ENCODE measurements around the gene TENT4B. TPM values are rescaled to one million over a fixed set of nuclear protein-coding genes. Genes with fewer than 3 reads are reported as not detected.
A peak's percentile ranks its signal among the peaks of the same experiment; 100 is the strongest.

Gene TENT4B
- total and polyA plus RNA-seq, 4 donors = 4.3 to 16.3 (median 8.4) TPM

GRCh38 chr16:50245417-50246298 is 92.6 kb downstream of the TENT4B start:
- peaks cover 0 to 15% (median 13%) of the 10 kb centered on the region in 5 donors for H3K4me1 ChIP-seq (ENCODE audit: control insufficient read depth in 5 of 5, insufficient read depth in 5 of 5, low read length in 5 of 5)
- H3K27me3 ChIP-seq (ENCODE audit: control insufficient read depth in 3 of 3, insufficient read depth in 3 of 3, low read length in 2 of 3) = peaks cover 0 to 10% (median 6%) of the 10 kb centered on the region in 3 donors
- no peaks in the 10 kb centered on the region for H3K36me3 ChIP-seq (ENCODE audit: control insufficient read depth in 4 of 4, insufficient read depth in 4 of 4, low read length in 4 of 4)
- no peak for TF ChIP-seq CTCF (IDR thresholded peaks at IDR 0.05; ENCODE audit: control extremely low read depth, extremely low read depth)
- no peak overlapping the region for H3K9ac ChIP-seq (ENCODE audit: insufficient read depth in 1 of 2, low read length in 2 of 2)
- ATAC-seq (ENCODE audit: insufficient read depth, low FRiP score) = peak; percentile 59
- peak overlapping the region in 1 of 2 donors; percentile 40 for H3K27ac ChIP-seq (ENCODE audit: low read depth in 1 of 2, low read length in 1 of 2)
- DNase-seq = peak in 2 of 3 donors; percentile 47 to 58
- WGBS, 2 donors = 1 to 3% methylated on average over 25 to 72 of the region's 74 CpGs
- peak overlapping the region; percentile 45 for H3K4me3 ChIP-seq
- H3K9me3 ChIP-seq (ENCODE audit: control insufficient read depth in 4 of 4, insufficient read depth in 3 of 4, low read length in 3 of 4) = peaks cover 0 to 2% (median 0%) of the 10 kb centered on the region in 4 donors

GRCh38 chr16:50246299-50247122 is 93.4 kb downstream of the TENT4B start:
- H3K9ac ChIP-seq (ENCODE audit: insufficient read depth in 1 of 2, low read length in 2 of 2) = peak overlapping the region in 1 of 2 donors; percentile 11
- H3K9me3 ChIP-seq (ENCODE audit: control insufficient read depth in 4 of 4, insufficient read depth in 3 of 4, low read length in 3 of 4) = peaks cover 0 to 2% (median 0%) of the 10 kb centered on the region in 4 donors
- H3K4me1 ChIP-seq (ENCODE audit: control insufficient read depth in 5 of 5, insufficient read depth in 5 of 5, low read length in 5 of 5) = peaks cover 0 to 15% (median 13%) of the 10 kb centered on the region in 5 donors
- H3K4me3 ChIP-seq = peak overlapping the region; percentile 45
- peak in 1 of 3 donors; percentile 52 for DNase-seq
- WGBS, 2 donors = 8 to 11% methylated on average over 34 to 46 of the region's 46 CpGs
- H3K27ac ChIP-seq (ENCODE audit: low read depth in 1 of 2, low read length in 1 of 2) = peak overlapping the region in 1 of 2 donors; percentile 54
- peaks cover 0 to 10% (median 6%) of the 10 kb centered on the region in 3 donors for H3K27me3 ChIP-seq (ENCODE audit: control insufficient read depth in 3 of 3, insufficient read depth in 3 of 3, low read length in 2 of 3)
- no peak for ATAC-seq (ENCODE audit: insufficient read depth, low FRiP score)
- TF ChIP-seq CTCF (IDR thresholded peaks at IDR 0.05; ENCODE audit: control extremely low read depth, extremely low read depth) = no peak
- no peaks in the 10 kb centered on the region for H3K36me3 ChIP-seq (ENCODE audit: control insufficient read depth in 4 of 4, insufficient read depth in 4 of 4, low read length in 4 of 4)

- whole genome bisulfite sequencing, 2 donors = 92 to 96% methylated on average over 12 of the region's 12 CpGs
- H3K9me3 ChIP-seq (ENCODE audit: control insufficient read depth in 4 of 4, insufficient read depth in 3 of 4, low read length in 3 of 4) = peaks cover 0 to 2% (median 0%) of the 10 kb centered on the region in 4 donors
- H3K9ac ChIP-seq (ENCODE audit: insufficient read depth in 1 of 2, low read length in 2 of 2) = no peak overlapping the region
- TF ChIP-seq CTCF (IDR thresholded peaks at IDR 0.05; ENCODE audit: control extremely low read depth, extremely low read depth) = no peak
- no peaks in the 10 kb centered on the region for H3K36me3 ChIP-seq (ENCODE audit: control insufficient read depth in 4 of 4, insufficient read depth in 4 of 4, low read length in 4 of 4)
- H3K27ac ChIP-seq (ENCODE audit: low read depth in 1 of 2, low read length in 1 of 2) = peak overlapping the region in 1 of 2 donors; percentile 43
- H3K4me3 ChIP-seq = no peak overlapping the region
- H3K4me1 ChIP-seq (ENCODE audit: control insufficient read depth in 5 of 5, insufficient read depth in 5 of 5, low read length in 5 of 5) = peaks cover 0 to 20% (median 13%) of the 10 kb centered on the region in 5 donors
- DNase-seq = no peak
- no peak for ATAC-seq (ENCODE audit: insufficient read depth, low FRiP score)
- H3K27me3 ChIP-seq (ENCODE audit: control insufficient read depth in 3 of 3, insufficient read depth in 3 of 3, low read length in 2 of 3) = peaks cover 0 to 10% (median 6%) of the 10 kb centered on the region in 3 donors
Measured at GRCh38 chr16:50247123-50247905, 94.2 kb downstream of the TENT4B start.

Data from lung (tissue), 12 donors.